HG03159 (cell line): ENCODE measurements around the gene NAA15.
A peak's percentile ranks its signal among the peaks of the same experiment; 100 is the strongest.
"Not testable (repeated sequence)": the region's sequence is repeated elsewhere in the genome, so short reads cannot be mapped to it uniquely, and the experiment has no call there.

Source experiments
- ATAC-seq: cut with Tn5 transposase; IDR thresholded peaks from one replicate; pipeline ENCODE4 v1.9.1; 2021; ENCODE audit warnings: mild to moderate bottlenecking, moderate library complexity; ENCODE audit not compliant: unreplicated experiment

Gene NAA15

DNA sequence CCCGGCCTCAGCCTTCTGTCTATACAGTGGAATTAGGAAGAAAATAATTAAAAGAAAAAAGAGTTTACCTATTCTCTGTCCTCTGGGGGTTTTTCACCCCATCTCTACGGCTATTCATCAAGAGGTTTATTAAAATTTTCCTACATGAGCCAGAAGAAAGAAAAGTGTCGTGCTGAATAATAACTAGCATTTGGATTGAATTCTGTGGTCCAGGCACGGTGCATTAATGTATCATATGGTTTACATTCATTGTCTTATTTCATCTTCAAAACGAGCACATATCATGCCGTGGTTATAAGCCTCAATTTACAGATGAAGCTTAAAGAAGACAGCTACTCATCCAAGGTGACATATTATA is 5.4 kb upstream of the NAA15 start:
- no peak for ATAC-seq

DNA sequence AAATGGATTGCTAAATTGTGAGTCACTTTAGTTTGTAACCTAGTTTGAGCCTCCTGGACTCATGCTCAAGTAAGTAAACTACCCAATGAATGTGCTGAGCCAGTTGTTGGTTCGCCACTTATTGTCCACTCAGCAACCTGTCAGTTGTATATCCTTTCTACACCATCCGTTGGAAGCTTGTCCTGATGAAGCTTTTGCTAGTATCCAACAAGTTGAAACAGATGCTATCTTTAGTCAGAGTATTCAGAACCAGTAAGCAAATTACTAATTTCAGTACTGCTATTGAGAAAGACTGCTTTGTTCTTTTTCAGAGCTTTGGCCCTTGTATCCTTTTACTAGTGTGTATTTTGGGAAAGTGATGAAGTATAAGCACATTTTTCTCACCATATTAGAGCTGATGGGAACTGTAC is 4.3 kb upstream of the NAA15 start:
- ATAC-seq: no peak

DNA sequence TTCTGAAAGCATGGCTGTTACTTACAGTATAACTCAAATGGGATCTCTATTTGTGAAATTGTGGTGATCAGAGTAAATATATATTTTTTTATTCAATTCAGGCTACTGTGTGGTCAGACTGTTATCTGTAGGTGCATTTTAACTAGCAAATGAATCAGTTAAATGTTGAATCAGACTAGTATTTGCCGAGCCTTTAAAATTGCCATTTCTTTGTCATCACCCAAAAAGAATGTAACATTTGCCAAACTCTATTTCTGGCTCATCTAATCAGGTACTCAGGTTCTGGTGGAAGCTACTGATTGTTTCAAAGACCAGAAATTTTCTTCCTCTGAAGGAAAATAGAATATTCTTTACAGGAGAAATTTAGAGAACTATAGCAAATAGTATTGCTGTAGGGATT is 1.8 kb upstream of the NAA15 start:
- ATAC-seq: no peak

DNA sequence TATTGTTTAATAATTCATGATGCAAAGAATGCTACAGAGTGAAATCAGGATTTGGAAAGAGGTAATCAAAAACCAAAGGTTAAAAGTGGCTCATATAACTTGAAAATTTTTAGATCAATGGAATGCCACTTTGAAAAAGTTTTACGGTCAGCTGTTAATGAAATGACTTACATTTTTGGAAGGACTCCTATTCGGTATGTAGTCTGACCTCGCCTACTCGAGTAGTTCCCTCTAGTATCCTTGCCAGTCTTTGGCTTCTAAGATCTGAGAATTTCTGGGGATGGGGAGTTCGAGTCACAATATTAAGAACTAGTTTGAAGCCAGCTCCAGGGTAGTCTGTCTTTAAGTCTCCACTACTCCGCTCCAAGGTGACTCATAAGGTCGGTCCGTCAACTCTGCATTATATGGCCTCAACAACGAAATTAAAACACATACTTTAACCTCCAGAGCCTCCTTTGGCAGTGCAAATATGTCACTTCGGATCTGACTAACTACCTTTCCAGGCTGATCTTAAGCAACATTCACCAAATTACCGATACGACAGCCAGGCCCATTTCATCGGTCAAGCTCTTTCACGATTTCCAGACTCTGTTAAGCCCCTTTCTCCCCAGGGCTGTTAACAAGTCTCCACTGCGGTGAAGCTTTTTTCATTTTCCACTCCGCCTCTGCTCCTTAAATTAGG is 733 bp upstream of the NAA15 start:
- ATAC-seq: peak; percentile 19

DNA sequence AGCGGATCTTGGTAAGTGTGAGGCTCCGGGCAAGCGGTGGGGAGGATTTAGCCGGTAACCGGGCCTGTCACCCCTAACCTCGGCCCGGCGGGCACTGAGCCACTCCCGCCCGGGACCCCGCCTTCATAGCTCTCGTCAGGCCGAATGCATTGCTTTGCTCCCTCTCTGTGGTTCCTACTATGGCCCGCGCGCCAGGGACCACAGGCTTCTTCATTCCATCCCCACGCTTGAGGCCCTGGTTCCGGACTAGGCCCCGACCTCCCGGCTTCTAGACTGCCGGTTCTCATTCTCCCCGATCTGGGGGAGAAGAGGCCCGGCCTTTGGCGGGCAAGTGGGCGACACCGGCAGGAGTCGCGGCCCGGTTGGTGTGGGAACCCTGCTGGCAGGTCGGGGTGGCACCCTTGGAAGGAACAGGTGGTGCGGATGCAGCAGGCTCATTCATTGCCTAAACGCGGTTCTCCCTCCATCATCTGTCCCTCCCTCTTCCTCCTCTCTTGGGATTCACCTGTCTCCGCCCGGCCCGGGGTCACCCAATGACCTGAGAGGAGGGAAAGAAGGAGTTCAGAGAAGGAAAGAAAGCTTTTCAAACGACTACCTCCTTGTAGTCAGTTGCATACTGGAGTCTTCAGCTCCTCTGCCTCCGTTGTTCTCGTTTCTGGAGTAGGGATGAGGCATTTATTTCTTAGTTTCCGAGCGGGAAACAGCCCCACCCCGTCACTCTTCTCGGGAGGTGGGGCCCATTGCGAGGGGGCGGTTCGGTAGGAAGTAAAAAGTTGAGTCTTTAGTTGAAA is 711 bp downstream of the NAA15 start, which contains the start of gene NDUFC1:
NDUFC1 (minus strand) TSS at position 657 of the 791 bp plus-strand sequence. CDS start 6,679 bp downstream, outside the sequence.
- ATAC-seq: peak; percentile 44

DNA sequence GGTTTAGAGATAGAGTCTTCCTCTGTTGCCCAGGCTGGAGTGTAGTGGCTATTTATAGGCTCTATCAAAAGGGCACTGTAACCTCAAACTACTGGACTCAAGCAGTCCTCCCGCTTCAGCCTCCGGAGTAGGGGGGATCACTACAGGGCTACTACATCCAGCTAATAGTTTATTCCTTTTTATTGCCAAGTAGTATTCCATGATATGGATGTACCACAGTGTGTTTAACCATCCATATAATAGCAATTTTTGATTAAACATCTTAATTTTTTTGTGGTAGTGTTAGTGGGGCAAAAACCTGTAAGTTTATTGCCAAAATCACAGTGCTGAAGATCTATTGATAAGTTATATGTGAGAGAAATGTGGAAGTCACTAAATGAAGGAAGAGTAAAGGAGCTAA is 3.6 kb downstream of the NAA15 start:
- ATAC-seq: no peak

DNA sequence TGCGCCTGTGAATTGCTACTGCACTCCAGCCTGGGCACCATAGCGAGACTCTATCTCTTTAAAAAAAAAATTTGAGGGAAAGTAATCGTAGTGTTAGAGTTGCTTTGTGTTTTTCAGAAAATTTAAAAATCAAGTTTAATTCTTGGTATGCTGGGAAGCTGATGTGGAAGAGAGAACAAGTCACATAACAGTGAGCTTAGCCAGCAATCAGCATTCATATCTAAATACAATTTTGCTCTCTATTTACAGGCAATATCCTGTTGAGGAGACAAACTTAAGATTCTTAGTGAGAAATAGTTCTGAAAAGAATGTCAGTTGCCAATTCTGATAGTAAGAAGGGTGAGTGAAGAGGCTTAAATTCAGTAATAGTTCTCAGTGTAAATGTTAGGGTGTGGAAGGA is 10.6 kb downstream of the NAA15 start:
- no peak for ATAC-seq

DNA sequence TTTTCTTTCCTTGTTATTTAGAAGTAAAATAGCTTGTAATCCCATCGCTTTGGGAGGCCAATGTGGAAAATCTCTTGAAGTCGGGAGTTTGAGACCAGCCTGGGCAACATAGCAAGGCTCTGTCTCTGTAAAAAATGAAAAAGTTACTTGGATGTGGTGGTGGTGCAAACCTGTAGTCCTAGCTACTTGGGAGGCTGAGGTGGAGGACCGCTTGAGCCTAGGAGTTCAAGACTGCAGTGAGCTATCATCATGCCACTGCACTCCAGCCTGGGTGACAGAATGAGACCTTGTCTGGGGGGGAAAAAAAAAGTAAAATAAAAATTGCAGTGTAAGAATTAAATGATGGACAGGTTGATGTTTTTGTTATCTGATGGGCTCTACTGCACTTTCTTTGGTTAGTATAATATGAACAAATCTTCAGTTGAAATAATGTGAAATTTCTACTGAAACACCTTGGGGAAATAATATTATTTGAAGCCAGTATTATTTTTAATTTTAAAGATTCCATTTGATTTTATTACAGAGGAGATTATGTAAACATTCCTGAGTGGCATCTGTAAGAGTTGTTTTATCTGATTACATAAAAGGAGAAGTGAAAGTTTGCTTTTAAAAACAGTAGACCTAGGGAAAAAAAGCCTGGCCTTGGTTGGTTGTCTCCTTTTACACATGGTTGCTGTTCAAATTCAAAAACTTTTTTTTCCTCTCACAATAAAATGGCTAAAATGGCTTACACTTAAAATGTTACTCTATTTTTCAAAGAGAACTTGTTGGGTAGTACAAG is 11.4 kb downstream of the NAA15 start:
- ATAC-seq: no peak

DNA sequence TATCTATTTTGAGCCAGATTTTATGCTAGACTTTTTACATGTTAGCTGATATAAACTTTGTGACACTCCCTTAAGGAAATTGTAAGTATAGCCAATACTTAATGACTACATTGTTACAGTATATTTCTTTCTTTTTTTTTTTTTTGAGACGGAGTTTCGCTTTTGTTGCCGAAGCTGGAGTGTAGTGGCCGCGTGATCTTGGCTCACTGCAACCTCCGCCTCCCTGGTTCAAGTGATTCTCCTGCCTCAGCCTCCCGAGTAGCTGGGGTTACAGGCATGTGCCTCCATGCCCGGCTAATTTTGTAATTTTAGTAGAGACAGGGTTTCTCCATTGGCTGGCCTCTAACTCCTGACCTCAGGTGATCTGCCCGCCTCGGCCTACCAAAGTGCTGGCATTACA is 12.1 kb downstream of the NAA15 start:
- not testable (repeated sequence) for ATAC-seq

DNA sequence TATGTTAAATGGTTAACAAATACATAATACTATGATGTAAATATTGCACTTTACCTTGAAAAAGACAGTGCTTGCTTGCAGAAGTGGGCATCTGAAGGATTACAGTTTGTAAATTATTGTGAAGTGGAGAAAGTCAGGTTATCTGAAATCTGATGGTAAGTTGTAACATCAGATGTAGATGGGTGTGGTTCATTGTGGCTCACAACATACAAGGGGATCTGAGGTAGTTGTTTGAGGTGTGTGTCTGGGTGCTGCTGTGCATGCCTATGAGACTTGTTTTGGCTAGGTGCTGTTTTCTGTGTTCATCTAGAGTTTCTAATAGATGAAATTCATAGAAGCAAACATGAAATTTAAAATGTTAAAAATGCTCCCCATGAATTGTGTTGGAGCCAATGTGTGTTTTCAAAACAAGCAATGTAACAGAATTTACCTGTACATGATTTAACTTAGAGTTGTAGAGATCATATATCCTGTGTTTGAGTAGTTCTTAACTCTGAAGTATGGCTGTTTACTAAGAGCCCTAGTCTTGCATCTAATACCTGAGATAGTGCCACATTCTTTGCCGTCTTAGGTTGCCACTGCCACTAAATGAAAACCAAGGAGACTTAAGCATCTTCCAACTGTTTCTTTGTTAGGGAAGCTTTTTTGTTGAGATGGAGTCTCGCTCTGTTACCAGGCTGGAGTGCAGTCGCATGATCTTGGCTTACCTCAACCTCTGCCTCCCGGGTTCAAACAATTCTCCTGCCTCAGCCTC is 12.9 kb downstream of the NAA15 start:
- ATAC-seq: no peak

DNA sequence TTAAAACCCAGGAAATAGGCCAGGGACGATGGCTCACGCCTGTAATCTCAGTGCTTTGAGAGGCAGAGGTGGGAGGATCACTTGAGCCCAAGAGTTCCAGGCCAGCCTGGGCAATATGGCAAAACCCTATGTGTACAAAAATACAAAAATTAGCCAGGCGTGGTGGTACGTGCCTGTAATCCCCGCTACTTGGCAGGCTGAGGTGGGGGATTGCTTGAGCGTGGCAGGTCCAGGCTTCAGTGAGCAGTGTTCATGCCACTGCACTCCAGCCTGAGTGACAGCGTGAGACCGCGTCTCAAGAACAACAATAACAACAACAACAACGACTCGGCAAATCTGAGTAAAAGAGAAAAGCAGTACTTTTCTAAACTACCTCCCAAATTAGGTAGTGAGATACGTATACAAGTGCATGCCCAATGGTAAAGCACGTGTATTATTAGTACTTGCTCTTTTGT is 13.9 kb downstream of the NAA15 start:
- peak; percentile 69 for ATAC-seq

DNA sequence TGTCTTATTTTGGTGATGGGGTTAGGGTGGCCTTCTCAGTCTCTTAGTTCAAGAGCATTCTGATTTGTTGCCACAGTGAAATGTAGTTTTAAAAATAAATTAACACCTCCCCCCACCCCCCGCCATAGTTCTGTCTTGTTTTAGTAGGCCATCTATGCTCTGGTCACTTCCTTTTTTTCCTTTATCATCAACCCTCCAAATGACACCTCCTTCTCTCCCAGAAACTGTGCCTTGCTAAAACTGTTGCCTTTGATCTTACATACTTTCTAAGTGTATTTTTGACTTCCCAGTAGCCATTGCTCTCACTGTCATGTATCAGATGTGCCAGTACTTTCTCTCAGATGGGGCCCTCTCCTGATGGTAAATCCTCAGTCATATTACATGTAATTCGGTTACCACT is 15.4 kb downstream of the NAA15 start:
- no peak for ATAC-seq

DNA sequence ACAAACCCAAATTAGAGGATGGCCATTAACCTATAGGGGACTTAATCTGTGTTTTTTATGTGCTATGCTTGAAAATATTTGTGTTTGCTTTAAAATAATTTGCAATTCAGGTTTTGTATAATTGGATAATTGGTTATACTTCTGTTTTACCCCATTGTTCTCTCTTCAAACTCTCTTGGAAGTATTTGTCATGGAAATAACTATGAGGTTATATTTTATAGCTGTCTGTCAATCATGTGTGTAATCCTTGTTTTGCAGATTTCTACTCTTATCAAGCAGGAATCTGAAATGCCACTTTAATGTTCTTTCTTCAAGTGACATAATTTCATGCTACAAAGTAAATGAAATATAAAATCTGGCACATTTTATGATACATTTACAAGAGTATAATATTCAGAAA is 16.3 kb downstream of the NAA15 start:
- ATAC-seq: no peak

DNA sequence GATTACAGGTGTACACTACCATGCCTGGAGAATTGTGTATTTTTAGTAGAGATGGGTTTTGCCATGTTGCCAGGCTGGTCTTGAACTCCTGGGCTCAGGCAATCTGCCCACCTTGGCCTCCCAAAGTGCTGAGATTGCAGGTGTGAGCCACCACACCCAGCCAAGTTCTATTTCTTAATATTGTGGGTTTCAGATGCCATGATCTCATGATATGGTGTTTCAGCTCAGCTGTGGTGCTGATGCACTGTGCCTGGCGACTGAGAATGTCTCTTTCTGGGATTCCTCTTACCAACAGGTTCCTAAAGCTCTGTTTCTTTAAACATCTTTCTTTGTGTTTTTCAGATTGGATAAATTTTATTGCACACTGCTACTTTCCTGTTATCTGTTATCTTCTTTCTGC is 18.3 kb downstream of the NAA15 start:
- no peak for ATAC-seq

DNA sequence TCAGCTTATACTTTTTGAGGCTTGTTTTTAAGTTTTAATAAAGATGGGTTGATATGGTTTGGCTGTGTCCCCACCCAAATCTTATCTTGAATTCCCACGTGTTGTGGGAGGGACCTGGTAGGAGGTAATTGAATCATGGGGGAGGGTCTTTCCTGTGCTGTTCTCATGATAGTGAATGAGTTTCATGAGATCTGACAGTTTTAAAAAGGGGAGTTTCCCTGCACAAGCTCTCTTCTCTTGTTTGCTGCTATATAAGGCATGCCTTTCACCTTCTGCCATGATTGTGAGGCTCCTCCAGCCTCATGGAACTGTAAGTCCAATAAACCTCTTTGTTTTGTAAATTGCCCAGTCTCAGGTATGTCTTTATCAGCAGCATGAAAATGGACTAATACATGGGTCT is 20.8 kb downstream of the NAA15 start:
- ATAC-seq: not testable (repeated sequence)

DNA sequence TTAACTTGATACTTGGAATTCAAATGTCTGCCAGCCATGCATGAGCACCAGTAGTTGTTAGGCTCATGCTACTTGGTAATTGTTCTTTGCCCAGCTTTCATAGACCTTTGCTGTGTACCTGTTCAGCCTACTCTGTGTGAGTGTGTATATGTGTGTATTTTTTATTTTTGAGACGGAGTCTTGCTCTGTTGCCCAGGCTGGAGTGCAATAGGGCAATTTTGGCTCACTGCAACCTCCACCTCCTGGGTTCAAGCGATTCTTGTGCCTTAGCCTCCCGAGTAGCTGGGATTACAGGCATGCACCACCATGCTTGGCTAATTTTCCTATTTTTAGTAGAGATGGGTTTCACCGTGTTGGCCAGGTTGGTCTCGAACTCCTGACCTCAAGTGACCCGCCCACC is 21.2 kb downstream of the NAA15 start:
- not testable (repeated sequence) for ATAC-seq

DNA sequence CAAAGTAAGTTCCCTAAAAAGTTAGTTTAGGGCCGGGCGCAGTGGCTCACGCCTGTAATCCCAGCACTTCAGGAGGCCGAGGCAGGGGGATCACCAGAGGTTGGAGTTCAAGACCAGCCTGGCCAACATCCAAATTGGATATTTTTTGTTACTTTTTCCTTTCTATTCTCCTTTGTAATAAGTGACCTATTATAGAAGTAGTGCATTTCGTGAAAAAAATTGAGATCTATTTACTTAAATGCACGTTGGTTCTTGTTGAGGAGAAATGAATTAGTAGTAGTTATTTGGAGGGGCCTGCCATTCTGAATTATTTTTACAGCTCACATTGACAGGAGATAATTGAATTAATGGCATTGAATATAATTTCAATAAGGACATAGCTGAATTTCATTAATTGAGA is 23.3 kb downstream of the NAA15 start:
- ATAC-seq: no peak

DNA sequence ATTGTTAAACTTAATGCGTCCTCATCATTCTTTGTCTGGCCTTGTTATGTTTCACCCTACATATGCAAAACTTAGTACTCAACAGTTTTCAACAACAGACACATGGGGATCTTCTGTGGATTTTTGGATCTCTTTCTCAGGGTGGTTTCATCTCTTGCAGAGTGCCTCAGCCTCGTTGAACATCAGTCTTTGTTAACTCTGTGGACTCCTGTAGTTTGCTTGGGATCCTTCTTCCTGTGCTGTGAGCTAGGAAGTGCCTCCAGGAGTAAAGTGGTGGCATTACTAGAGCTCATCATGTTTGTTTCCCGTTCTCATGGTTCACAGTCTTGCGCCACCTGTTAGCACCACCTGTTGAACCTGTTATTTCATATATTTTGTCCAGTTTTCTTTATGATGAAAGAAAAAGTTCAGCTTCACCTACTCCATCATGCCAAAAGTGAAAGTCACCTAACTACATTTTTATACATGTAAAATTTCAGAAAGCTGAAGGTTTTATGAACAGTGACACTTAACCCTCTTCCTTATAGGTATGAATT is 28.4 kb downstream of the NAA15 start:
- ATAC-seq: no peak

DNA sequence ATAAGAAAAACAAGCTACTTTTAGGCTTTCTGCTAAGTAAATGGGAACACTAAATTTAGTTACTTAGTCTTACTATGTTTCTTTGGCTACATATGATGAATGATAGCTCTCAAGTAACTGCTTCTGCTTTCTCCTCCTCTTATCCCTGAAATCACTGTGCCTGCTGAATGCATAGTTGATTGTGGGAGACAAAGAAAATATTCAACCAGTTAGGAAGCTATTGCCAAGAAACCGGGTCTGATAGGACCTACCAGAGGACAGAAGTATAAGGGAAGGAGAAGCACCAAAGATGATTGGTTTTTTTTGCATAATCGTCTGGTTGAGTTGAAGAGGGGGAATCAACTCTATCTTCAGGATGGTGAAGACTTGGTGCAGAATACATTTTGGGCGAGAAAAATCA is 29.0 kb downstream of the NAA15 start:
- no peak for ATAC-seq

DNA sequence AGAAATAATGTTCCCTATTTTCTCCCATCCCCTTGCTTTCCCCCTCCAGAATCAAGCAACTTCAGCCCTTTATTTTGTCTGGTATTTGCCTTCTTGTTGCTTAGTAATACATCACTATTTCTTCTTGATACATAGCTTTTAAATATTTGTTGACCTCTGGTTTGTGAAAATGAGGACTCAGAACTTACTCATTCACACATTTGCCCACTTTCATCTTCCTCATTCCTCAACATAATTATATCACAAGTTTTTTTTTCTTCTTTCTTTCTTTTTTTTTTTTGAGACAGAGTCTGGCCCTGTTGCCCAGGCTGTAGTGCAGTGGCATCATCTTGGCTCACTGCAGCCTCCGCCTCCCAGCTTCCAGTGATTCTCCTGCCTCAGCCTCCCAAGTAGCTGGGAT is 29.9 kb downstream of the NAA15 start:
- no peak for ATAC-seq

DNA sequence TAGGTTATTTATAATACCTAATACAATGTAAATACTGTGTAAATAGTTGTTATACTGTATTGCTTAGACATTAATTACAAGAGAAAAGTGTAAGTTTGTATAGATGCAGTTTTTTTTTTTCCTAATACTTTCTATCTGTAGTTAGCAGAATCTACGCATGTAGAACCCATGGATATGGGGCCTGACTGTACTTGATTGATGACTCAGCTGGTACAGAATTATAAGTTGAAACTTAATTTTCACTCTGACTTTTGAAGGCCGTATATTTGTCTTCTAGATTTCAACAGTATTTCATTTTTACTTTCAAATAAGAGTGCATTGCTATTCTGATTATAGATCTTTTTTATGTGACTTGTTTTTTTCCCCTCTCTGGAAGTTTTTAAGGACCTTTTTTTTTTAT is 31.7 kb downstream of the NAA15 start:
- no peak for ATAC-seq
